22Rv1 (cell line): ENCODE results near the gene VASH2.

Experiments used
- CTCF ChIP-seq: fragments of 450-650 bp; IDR thresholded peaks from 2 replicates; pipeline ENCODE4 v1.5.1; 2017; ENCODE audit warnings: mild to moderate bottlenecking
- ZFX ChIP-seq: fragments of 450-650 bp; IDR thresholded peaks from 2 replicates; pipeline ENCODE4 v1.6.1; 2017; ENCODE audit warnings: antibody characterized with exemption, borderline replicate concordance

- TF ChIP-seq CTCF (no peak), ZFX (no peak)
Measured at GRCh38 chr1:212979340-212980122, 29.2 kb downstream of the VASH2 start.
